T-helper 17 cell (primary cell): Measurements from ENCODE around the gene NTNG2. TPM values are rescaled to one million over a fixed set of nuclear protein-coding genes. Genes with fewer than 3 reads are reported as not detected.

Experiments
- total RNA-seq, 4 donors: library from RNA in 2 of 4; stranded (reverse) in 2 of 4; gene quantifications; one replicate each; pipeline ENCODE4 v1.2.3 and lab custom pipeline; 2022 to 2026

The NTNG2 gene
- total RNA-seq, 2 donors from 2014 or later: 3.3 to 3.6 TPM

Other genes with a start within 250 kb of the NTNG2 start
- gene MED27, start 82.2 kb upstream of the NTNG2 start, total RNA-seq: 10 to 100 TPM; 19.2 to 28.9 TPM
- 10 to 100 TPM; 56.4 to 58.3 TPM for gene SETX, start 192.9 kb downstream of the NTNG2 start, total RNA-seq
- gene TTF1, start 244.8 kb downstream of the NTNG2 start, total RNA-seq: 10 to 100 TPM; 12.9 to 15.5 TPM
- gene CFAP77, start 248.2 kb downstream of the NTNG2 start, total RNA-seq: not detected